HG03066 (cell line): ENCODE data around the gene PCSK5.

Source experiments
- ATAC-seq: cut with Tn5 transposase; IDR thresholded peaks from one replicate; pipeline ENCODE4 v1.9.1; 2021; ENCODE audit warnings: low read depth; ENCODE audit not compliant: unreplicated experiment

The PCSK5 gene

GRCh38 chr9:75998096-75998780 lies 107.8 kb downstream of the PCSK5 start:
- ATAC-seq = no peak

DNA sequence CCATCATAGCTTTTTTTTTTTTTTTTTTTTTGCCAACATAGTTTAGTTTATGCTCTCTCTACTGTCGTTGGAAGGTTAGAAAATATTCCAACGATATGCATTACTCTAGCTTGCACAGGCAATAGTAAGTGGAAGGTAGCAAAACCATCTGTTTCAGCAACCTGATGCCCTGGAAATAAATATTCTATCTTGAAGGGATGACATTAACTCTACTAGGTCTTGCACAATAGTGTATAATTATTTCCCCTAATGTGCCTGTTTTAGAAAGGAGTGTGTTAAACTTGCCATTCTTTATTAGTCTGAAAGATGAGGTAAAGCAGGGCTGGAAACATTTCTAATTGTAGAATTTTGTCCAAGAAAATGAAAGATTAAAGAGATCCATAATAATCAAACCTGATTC lies 111.0 kb downstream of the PCSK5 start:
- no peak for ATAC-seq

- ATAC-seq = no peak
These were observed 112.6 kb downstream of the PCSK5 start for GRCh38 chr9:76003041-76003440.

- no peak for ATAC-seq
These were observed 114.1 kb downstream of the PCSK5 start for GRCh38 chr9:76004526-76004925.

GRCh38 chr9:76007935-76008334 lies 117.5 kb downstream of the PCSK5 start:
- ATAC-seq = no peak

DNA sequence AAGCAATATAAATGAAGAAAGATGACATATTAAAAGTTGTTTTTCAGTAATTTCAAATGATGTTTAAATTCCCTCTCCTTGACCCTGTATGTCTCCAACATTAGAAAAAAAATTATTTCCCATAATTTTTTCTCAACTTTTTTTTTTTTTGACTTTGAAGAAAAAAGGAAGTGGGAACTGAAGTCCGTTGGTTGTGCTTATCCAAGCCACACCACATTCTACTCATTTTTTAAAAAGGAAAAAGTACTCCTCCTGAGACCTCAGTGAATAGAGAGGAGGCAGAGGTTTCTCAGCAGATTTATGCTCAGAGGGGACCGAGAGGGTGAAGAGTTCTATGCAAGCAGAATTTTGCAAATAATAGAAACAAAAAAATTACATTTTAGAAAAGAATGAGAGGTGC lies 123.3 kb downstream of the PCSK5 start:
- no peak for ATAC-seq

- ATAC-seq = no peak
These were observed 127.8 kb downstream of the PCSK5 start for GRCh38 chr9:76018235-76018634.

- ATAC-seq = no peak
These were observed 128.3 kb downstream of the PCSK5 start for GRCh38 chr9:76018761-76019160.

GRCh38 chr9:76020652-76021051 lies 130.2 kb downstream of the PCSK5 start:
- ATAC-seq = no peak

DNA sequence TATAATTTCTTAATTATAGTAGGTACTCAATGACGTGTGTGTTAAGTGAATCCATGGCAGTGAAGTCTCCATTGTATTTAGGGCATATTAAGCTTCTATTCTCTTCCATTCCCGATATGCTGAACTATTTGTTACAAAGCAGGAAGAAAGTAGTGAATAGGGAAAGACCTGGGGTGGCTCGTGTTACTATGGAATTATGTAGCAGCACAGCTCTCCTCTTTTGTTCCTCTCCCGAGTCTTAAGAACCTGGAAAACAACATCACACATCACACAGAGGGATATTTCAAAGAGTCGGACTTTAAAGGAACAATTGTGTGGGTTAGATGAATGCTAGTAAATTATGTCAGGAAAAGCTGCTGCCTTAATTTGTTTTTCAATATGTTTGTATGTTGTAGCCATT lies 131.8 kb downstream of the PCSK5 start:
- ATAC-seq = no peak

- ATAC-seq = no peak
These were observed 133.3 kb downstream of the PCSK5 start for GRCh38 chr9:76023715-76024195.

GRCh38 chr9:76025286-76025685 lies 134.8 kb downstream of the PCSK5 start:
- no peak for ATAC-seq

- ATAC-seq = no peak
These were observed 136.3 kb downstream of the PCSK5 start for GRCh38 chr9:76026796-76027195.

- no peak for ATAC-seq
These were observed 136.9 kb downstream of the PCSK5 start for GRCh38 chr9:76027416-76027815.

GRCh38 chr9:76027861-76028260 lies 137.4 kb downstream of the PCSK5 start:
- no peak for ATAC-seq

DNA sequence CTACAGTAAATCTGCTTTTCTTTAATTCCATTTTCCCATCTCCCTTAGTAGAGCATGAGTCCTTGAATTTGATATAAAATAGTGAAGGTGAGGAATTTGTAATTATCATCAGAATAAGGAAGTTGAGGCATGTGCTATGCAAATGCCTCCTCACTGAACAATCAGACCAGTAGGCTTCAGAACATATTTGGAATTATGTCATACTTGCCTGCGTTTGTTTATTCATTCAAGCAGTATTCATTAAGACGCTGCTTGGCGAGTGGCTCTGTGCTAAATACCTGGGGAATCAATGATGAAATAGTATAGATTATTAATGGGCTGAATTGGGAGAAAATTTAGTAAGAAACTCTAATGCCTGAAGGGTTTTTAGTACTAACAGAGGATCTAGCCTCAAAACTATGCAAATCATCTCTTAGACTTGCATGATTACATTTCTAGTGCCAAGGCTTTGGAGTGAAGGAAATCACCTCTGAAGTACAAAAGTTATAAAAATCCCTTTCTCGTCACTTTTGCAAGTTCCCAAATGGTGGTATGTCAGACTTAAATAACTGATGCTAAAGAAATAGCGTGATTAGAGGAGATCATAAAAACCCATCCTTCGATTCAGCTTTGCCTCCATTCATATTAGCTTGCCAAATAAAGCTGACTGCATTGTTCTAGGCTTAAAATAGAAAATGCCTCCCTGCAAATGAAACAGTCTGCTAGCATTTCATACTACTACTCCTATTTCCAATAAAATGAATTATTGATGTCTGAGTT lies 141.7 kb downstream of the PCSK5 start:
- ATAC-seq = no peak

- no peak for ATAC-seq
These were observed 142.4 kb downstream of the PCSK5 start for GRCh38 chr9:76032797-76033373.

- ATAC-seq = no peak
These were observed 143.6 kb downstream of the PCSK5 start for GRCh38 chr9:76034049-76034448.

DNA sequence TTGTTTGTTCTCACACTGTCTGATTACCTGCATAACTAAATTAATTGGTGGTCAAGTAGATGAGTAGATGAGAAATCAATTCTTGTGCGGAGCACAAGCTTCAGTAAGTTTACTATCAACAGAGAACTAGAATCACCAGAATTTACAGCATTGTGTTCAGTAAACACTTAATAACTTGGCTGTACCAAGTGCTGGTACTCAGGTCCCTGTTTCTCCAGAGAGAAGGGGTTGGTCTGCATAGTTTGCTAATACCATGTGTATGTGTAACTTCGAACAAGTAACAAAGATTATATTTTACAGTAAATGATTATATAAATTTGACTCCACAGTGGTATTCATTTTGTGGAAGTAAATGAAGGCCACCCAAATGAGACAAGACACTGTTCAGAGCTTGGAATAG lies 146.3 kb downstream of the PCSK5 start:
- ATAC-seq = no peak

DNA sequence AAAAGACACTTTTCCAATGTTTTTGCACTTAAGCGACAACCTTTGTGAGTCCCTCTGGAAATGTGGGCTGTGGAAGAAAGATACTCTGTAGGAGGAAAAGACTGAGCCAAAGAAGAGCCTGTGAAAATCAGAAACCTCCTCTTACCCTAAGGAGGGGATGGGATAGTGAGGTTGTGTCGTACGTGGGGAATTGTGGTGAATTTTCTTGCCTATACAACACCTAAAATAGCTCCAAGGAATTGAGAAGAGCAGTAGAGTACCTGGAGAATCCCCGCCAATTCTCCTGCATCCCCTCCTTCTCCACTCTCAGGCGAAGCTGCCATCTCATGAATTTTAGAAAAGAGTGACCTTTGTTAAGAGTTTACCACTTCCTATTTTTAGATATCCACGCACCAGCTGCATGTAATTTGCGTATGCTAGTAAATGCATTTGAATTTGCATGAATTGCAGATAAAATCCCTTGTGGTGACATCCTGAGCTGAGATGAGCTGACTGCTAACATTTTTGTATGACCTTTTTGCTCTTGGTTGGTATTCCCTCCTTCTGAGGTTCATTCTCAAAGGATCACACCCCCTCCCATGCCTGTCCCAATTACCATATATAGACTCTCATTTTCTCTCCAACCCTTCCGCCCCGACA lies 147.2 kb downstream of the PCSK5 start:
- no peak for ATAC-seq

DNA sequence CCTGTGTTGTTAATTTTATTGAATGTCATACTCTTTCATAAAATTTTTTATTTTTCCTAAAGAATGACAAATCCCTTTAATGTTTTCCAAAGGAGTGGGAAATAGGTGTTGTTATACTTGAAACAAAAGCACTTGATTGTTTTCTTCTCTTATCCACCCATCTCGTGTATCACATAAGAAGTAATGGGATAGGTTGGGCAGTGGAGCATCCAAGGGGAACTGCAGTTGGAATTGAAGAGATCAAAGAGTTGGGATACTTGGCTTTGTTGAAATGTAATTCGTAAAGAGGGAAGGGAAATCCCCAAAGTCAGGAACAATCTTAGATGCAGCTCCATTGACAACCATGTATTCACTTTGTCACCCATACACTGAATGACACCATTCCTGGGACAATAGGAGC lies 148.0 kb downstream of the PCSK5 start:
- no peak for ATAC-seq
